Hepatocyte (in vitro differentiated cells): ENCODE results near the gene SEC16B. TPM values are rescaled to one million over a fixed set of nuclear protein-coding genes. Genes with fewer than 3 reads are reported as not detected.

Experiments used
- DNase-seq: peaks from one replicate; pipeline ENCODE4 v3.0.0-alpha.2; 2016; ENCODE audit warnings: low spot score
- H2AFZ ChIP-seq: fragments of 200-600 bp; sonication (generic); 2 replicates; pipeline ENCODE4 v1.6.0; 2016; ENCODE audit warnings: antibody characterized with exemption, mild to moderate bottlenecking
- H3K27ac ChIP-seq: fragments of 200-600 bp; sonication (generic); 2 replicates; pipeline ENCODE4 v1.5.1; 2016; ENCODE audit warnings: mild to moderate bottlenecking
- H3K27me3 ChIP-seq: fragments of 200-600 bp; sonication (generic); 2 replicates; pipeline ENCODE4 v1.6.1; 2016
- H3K36me3 ChIP-seq: fragments of 200-600 bp; sonication (generic); replicated peaks from 2 replicates; pipeline ENCODE4 v1.5.1; 2016; ENCODE audit warnings: low read depth; ENCODE audit not compliant: insufficient read depth
- H3K4me1 ChIP-seq: fragments of 200-600 bp; sonication (generic); 2 replicates; pipeline ENCODE4 v1.5.1; 2016; ENCODE audit warnings: mild to moderate bottlenecking, moderate library complexity; ENCODE audit not compliant: insufficient read depth
- H3K4me2 ChIP-seq: fragments of 200-600 bp; sonication (generic); 2 replicates; pipeline ENCODE4 v1.6.0; 2016
- H3K4me3 ChIP-seq: fragments of 200-600 bp; sonication (generic); 2 replicates; pipeline ENCODE4 v1.5.1; 2016; ENCODE audit warnings: mild to moderate bottlenecking
- H3K79me2 ChIP-seq: fragments of 200-600 bp; sonication (generic); 2 replicates; pipeline ENCODE4 v1.6.0; 2017; ENCODE audit warnings: mild to moderate bottlenecking
- H3K9me2 ChIP-seq: fragments of 200-600 bp; sonication (generic); replicated peaks from 2 replicates; pipeline ENCODE4 v1.6.0; 2017; ENCODE audit warnings: mild to moderate bottlenecking; ENCODE audit not compliant: insufficient read depth
- H3K9me3 ChIP-seq: fragments of 200-600 bp; sonication (generic); 2 replicates; pipeline ENCODE4 v1.5.1; 2016; ENCODE audit warnings: low read depth, mild to moderate bottlenecking
- H4K20me1 ChIP-seq: fragments of 200-600 bp; sonication (generic); 2 replicates; pipeline ENCODE4 v1.6.0; 2016; ENCODE audit warnings: mild to moderate bottlenecking; ENCODE audit not compliant: insufficient read depth, poor library complexity, severe bottlenecking
- CTCF ChIP-seq: fragments of 200-600 bp; sonication (generic); IDR thresholded peaks from 2 replicates; pipeline ENCODE4 v1.5.1; 2016; ENCODE audit warnings: antibody characterized with exemption, mild to moderate bottlenecking; ENCODE audit not compliant: poor library complexity
- EZH2 ChIP-seq: fragments of 200-600 bp; sonication (generic); IDR thresholded peaks from 2 replicates; pipeline ENCODE4 v1.6.1; 2016; ENCODE audit warnings: antibody characterized with exemption, mild to moderate bottlenecking, borderline replicate concordance
- EZH2phosphoT487 ChIP-seq: fragments of 200-600 bp; sonication (generic); IDR thresholded peaks from one replicate; pipeline ENCODE4 v1.6.1; 2018; ENCODE audit warnings: antibody characterized with exemption, mild to moderate bottlenecking, low read depth, moderate library complexity; ENCODE audit not compliant: unreplicated experiment, severe bottlenecking
- WGBS: methylation state at CpG from one replicate; pipeline ENCODE4 v1.1.6; 2016; ENCODE audit warnings: low lambda C conversion rate; ENCODE audit errors: missing lambda C conversion rate; 5-methylcytosine and 5-hydroxymethylcytosine counted together
- polyA plus RNA-seq: library from polyadenylated mRNA; unstranded; fragments of >200 nt; fragmentation: Nextera tagmentation; extraction: Ambion mirVana; gene quantifications from 2 replicates; pipeline ENCODE4 v1.2.1, GENCODE V29; 2016
- total RNA-seq: library from RNA; depleted of rRNA; stranded (reverse); fragments of >200 nt; gene quantifications from 2 replicates; pipeline ENCODE4 v1.2.3, GENCODE V29; 2014

The SEC16B gene
- total and polyA plus RNA-seq, 2 experiments from 2014 or later, result 8.4 to 9.1 TPM

DNA sequence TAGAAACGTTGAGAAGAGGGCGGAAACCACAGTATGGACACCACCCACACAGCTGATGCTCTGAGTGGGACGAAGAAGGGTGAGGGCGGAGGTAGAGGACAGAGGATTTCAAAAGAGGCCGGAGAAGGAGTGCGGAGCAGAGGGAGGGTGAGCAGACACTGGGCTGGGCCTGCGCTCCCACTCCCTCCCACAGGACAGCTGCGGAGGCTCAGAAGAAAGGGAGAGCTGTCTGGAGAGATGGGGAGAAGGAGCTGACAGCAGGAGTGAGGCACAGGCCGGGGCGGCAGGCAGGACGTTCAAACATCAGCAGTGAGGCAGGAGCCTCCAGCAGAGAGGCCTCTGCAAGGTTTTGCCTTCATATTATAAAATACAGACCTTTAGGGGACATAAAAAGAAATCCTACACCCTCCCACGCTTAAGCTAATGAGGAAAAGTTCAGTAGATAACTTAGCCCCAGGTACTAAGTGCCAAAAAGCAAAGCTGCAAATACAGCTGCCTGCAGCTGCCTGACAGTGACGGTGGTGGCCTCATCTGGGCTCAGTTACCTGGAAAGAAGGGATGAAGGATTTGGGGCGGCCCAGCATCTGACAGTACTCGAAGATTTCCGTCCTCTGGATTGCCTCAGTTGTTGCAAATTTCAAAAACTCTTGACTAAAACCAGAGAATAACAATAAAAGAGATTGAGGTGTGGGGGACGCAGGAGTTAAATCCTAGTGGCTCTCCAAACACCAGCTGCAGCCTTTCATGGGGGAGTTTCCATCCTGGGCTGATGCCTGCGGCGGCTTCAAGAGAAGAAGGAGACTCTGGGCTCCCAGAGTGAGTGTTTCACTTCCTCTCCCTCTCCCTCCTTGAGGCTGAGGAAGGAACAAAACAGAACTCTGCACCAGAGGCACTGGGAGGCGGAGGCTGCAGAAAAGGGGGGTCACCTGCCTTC is 25.6 kb downstream of the SEC16B start:
- H2AFZ ChIP-seq, result no peak overlapping the region
- TF ChIP-seq CTCF (no peak), EZH2phosphoT487 (no peak), EZH2 (no peak)
- H3K27me3 ChIP-seq, result no peaks in the 10 kb centered on the region
- H3K27ac ChIP-seq, result no peak overlapping the region
- no peak for DNase-seq
- peaks cover 5% of the 10 kb centered on the region for H3K4me1 ChIP-seq
- H3K9me2 ChIP-seq, result no peaks in the 10 kb centered on the region
- H3K36me3 ChIP-seq, result no peaks in the 10 kb centered on the region
- no peaks in the 10 kb centered on the region for H3K9me3 ChIP-seq
- no peak overlapping the region for H3K4me3 ChIP-seq
- no peaks in the 10 kb centered on the region for H3K79me2 ChIP-seq
- WGBS, result 78% methylated on average over 20 of the region's 20 CpGs
- no peak overlapping the region for H3K4me2 ChIP-seq
- H4K20me1 ChIP-seq, result no peaks in the 10 kb centered on the region

DNA sequence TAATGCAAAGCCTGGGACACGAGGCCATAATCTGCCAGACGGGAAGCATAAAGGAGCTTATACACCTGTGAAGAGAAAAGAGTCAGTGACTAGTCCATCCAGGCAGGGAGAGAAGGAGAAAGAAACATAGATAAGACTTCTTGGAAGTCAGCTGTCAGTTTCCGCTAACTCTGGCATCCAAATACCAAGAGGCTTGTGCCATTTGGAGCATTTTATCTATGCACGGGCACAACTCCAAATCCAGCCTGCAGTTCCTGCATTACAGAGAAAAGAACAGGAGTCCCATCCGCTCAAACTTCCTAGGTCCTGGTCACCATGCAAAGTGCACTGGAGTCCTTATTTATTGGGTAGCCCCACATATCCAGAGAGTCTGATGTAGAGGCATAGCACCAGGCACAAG is 27.9 kb downstream of the SEC16B start:
- no peak for DNase-seq
- 92% methylated on average over 5 of the region's 5 CpGs for WGBS

DNA sequence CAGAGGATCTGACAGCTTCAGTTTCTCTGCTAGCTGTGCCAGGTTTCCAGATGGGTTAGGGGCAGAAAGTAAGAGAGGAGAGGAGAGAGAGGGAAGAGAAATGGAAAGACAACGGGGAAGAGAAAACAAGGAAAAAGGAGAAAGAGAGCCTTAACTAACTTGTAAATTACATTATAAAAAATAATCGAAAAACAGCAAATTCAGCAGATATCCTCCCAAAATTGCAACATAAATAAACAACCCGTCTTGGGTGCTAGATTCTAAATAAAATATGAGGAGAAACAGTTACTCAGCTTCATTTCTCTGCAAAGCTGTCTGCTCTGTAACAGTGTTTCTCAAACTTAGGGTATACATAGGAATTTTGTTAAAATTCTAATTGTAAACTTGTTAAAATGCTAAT is 29.2 kb downstream of the SEC16B start:
- Histone ChIP-seq H3K27ac (no peak overlapping the region), H3K4me3 (no peak overlapping the region), H4K20me1 (no peaks in the 10 kb centered on the region), H3K27me3 (no peaks in the 10 kb centered on the region), H3K79me2 (no peaks in the 10 kb centered on the region), H3K36me3 (no peaks in the 10 kb centered on the region), H3K4me2 (no peak overlapping the region), H2AFZ (no peak overlapping the region), H3K9me3 (no peaks in the 10 kb centered on the region), H3K4me1 (no peaks in the 10 kb centered on the region), H3K9me2 (no peaks in the 10 kb centered on the region)
- TF ChIP-seq CTCF (no peak), EZH2phosphoT487 (no peak), EZH2 (no peak)
- DNase-seq, result no peak
- 85% methylated on average over 3 of the region's 3 CpGs for WGBS

More for the DNA sequence above, 27.9 kb downstream of the SEC16B start:
- Histone ChIP-seq H3K4me2 (no peak overlapping the region), H3K4me3 (no peak overlapping the region), H2AFZ (no peak overlapping the region), H3K9me2 (no peaks in the 10 kb centered on the region), H3K4me1 (peaks cover 5% of the 10 kb centered on the region), H3K79me2 (no peaks in the 10 kb centered on the region), H3K27ac (no peak overlapping the region), H3K9me3 (no peaks in the 10 kb centered on the region), H4K20me1 (no peaks in the 10 kb centered on the region), H3K36me3 (no peaks in the 10 kb centered on the region), H3K27me3 (no peaks in the 10 kb centered on the region)
- TF ChIP-seq CTCF (no peak), EZH2phosphoT487 (no peak)
